ENCODE data around the gene TWNK.

Gene TWNK

DNA sequence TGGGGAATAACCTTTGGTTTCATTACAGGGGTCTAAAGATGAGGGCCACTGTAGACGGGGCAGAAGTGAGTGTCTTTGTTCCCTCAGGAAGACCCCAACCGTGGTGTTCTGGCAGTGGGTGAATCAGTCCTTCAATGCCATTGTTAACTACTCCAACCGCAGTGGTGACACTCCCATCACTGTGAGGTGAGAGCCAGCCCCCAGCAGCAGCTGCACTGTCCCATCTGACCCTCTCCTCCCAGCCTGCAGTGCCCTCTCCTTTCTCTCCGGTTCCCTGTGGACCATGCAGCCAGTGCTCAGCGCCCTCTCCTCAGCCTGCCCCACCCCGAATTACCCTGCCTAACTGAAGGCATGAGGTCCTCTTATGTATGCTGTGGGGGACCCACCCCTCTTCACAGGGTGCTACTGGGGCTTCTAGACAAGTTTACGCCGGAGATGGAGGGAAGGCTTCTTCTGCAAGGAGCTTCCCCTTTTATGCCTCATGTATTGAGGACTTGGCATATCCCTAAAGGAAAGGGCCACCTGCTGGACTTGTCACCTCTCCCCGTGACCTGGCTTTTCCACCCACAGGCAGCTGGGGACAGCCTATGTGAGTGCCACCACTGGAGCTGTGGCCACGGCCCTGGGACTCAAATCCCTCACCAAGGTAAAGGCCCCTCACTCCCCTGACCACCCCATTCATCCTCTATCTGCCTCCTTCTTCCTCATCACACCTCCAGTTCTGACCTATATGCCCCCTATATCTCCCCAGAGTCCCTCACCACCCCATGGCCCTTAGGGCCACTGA lies 48.8 kb downstream of the TWNK start:
- TF ChIP-seq, protein P1, sequence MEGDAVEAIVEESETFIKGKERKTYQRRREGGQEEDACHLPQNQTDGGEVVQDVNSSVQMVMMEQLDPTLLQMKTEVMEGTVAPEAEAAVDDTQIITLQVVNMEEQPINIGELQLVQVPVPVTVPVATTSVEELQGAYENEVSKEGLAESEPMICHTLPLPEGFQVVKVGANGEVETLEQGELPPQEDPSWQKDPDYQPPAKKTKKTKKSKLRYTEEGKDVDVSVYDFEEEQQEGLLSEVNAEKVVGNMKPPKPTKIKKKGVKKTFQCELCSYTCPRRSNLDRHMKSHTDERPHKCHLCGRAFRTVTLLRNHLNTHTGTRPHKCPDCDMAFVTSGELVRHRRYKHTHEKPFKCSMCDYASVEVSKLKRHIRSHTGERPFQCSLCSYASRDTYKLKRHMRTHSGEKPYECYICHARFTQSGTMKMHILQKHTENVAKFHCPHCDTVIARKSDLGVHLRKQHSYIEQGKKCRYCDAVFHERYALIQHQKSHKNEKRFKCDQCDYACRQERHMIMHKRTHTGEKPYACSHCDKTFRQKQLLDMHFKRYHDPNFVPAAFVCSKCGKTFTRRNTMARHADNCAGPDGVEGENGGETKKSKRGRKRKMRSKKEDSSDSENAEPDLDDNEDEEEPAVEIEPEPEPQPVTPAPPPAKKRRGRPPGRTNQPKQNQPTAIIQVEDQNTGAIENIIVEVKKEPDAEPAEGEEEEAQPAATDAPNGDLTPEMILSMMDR (IDR thresholded peaks at IDR 0.05; ENCODE audit: low read depth, low read length, missing control alignments), result no peak
- H3K4me3 ChIP-seq (ENCODE audit: low read depth, low read length), result no peak overlapping the region
- no peak for DNase-seq (ENCODE audit: low read depth)

DNA sequence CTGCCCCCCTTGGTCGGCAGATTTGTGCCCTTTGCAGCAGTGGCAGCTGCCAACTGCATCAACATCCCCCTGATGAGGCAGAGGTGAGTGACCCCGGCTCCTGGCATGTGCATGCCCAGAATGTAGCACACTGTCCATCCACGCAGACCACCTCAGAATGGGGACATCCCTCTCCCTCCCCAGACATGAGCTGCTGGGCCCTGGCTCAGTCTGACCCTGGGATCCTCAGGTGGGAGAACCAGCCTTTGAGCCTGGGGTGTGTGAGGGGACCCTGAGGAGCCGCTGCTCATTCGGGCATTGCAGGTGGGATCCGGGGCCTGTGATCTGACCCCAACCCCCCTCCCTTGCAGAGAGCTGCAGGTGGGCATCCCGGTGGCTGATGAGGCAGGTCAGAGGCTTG lies 49.4 kb downstream of the TWNK start:
- no peak overlapping the region for H3K4me3 ChIP-seq (ENCODE audit: low read depth, low read length)
- TF ChIP-seq, protein P1 (IDR thresholded peaks at IDR 0.05; ENCODE audit: low read depth, low read length, missing control alignments), result no peak
- no peak for DNase-seq (ENCODE audit: low read depth)

DNA sequence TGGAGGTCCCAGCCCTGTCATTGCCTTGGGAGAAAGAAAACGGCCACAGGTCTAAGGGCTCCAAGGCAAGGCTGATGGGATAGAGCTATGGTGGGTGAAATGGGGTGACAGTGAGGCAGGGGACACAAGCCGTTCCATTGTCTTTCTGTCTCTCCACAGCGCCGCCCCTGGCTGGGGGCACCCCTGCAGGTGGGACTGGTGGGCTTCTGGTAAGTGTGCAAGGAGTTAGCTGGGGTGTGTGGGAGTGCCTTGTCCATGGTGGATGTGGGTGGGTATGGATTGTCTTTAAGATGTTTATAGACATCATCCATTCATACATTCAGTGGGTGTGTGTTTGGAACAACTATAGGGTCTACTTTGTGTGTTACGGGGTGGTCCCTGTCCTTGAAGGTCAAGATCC lies 51.1 kb downstream of the TWNK start:
- H3K4me3 ChIP-seq (ENCODE audit: low read depth, low read length), result no peak overlapping the region
- TF ChIP-seq, protein P1 (IDR thresholded peaks at IDR 0.05; ENCODE audit: low read depth, low read length, missing control alignments), result no peak
- DNase-seq (ENCODE audit: low read depth), result no peak

DNA sequence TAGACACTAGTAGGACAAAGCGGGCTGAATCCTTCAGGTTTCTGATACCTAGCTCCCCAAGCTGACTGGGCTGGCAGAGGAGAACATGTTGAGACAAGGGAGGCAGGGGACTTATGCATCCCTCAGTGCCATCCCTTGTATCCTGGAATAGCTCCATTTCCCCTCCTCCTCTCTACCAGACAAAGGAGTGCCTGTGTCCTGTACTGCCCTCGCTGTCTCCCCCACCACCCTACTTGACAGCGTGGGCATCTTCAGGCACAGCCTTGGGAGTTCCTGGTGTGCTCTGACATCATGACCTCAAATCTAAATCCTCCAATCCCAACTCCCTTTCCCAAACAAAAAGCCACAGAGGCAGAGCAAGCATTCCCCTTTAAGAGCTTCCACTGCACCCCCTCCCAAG lies 52.7 kb downstream of the TWNK start:
- H3K4me3 ChIP-seq (ENCODE audit: low read depth, low read length), result no peak overlapping the region
- TF ChIP-seq, protein P1 (IDR thresholded peaks at IDR 0.05; ENCODE audit: low read depth, low read length, missing control alignments), result no peak
- no peak for DNase-seq (ENCODE audit: low read depth)

DNA sequence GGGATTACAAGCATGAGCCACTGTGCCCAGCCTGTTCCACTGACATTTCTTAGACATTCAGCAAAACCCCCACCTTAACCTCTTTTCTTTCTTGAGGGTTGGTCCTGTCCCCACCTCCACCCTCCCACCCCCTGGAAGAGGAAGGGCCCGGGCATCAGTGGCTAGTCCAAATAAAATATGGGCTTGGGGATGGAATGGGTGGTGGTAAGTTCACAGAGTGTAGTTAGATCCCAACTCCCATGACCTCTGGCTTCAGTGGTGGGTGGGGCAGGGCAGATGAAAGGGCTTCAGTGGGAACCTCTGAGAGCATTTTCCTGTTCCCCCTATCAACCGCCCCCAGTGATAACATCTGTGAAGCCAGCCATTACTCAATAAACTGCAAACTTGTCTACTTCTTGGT lies 53.5 kb downstream of the TWNK start:
- no peak for DNase-seq (ENCODE audit: low read depth)
- TF ChIP-seq, protein P1 (IDR thresholded peaks at IDR 0.05; ENCODE audit: low read depth, low read length, missing control alignments), result no peak
- H3K4me3 ChIP-seq (ENCODE audit: low read depth, low read length), result no peak overlapping the region

DNA sequence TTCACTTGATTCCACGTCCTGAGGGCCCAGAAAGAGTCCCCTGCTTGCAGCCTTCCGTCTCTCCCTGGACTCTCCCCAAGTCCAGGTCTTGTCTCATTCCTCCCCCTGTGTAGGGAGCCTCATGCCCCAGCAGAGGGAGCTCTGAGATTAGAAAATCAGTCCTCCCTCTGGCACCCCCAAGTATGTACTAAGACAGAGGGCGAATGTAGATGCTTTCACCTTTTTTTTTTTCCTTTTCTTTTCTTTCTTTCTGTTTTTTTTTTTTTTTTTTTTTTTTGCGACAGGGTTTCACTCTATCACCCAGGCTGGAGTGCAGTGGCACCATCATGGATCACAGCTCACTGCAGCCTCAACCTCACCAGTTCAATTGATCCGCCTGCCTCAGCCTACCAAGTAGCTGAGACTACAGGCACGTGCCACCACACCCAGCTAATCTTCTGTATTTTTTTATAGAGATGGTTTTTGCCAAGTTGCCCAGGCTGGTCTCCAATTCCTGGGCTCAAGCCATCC lies 54.0 kb downstream of the TWNK start:
- no peak for DNase-seq (ENCODE audit: low read depth)
- no peak overlapping the region for H3K4me3 ChIP-seq (ENCODE audit: low read depth, low read length)
- TF ChIP-seq, protein P1 (IDR thresholded peaks at IDR 0.05; ENCODE audit: low read depth, low read length, missing control alignments), result peak; percentile 87

DNA sequence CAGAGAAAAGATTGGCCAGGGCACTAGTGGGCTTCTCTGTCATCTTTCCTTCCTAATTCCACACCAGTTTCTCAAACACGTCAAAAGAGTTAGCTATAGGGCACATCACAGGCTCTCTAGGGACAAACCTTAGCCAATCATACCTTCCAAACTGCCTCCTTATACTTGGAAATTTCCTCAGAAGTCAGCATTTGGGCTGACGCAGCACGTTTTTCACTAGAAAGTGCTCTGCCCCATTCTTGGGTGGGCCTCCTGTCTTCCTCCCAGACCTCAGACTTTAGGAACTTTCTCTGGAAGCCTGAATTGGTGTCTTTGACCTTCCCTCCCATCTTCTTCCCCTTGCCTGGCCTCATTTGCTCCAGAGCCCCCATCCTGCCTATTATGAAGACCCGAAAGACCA lies 54.8 kb downstream of the TWNK start:
- TF ChIP-seq, protein P1 (IDR thresholded peaks at IDR 0.05; ENCODE audit: low read depth, low read length, missing control alignments), result no peak
- H3K4me3 ChIP-seq (ENCODE audit: low read depth, low read length), result no peak overlapping the region; the same call in 1 of the 2 replicates
- no peak for DNase-seq (ENCODE audit: low read depth)

Data from GM12864 (cell line).